Activated T-cell treated with anti-CD3 and anti-CD28 coated beads for 4 hours (primary cell): ENCODE results near the gene CBX5.
A peak's percentile ranks its signal among the peaks of the same experiment; 100 is the strongest.
"Not testable (repeated sequence)": the region's sequence is repeated elsewhere in the genome, so short reads cannot be mapped to it uniquely, and the experiment has no call there.

Source experiments
- DNase-seq: peaks from one replicate; pipeline ENCODE4 v3.0.0-alpha.2; 2020

The CBX5 gene

GRCh38 chr12:54279632-54280467 is at the start of gene CBX5:
Gene CBX5 (minus strand): TSS chr12:54280122. CDS start chr12:54257650, 22,472 bp downstream.
- DNase-seq = peak; percentile 99

GRCh38 chr12:54328595-54329337 is 48.8 kb upstream of the CBX5 start:
- DNase-seq = no peak

- DNase-seq = not testable (repeated sequence)
Observed at GRCh38 chr12:54325442-54326109, 45.7 kb upstream of the CBX5 start.

- DNase-seq = peak; percentile 93
Observed at GRCh38 chr12:54324617-54325441, 44.9 kb upstream of the CBX5 start, which contains the start of gene COPZ1. Gene COPZ1 (plus strand): TSS chr12:54325131. CDS start chr12:54325164, 33 bp downstream.

GRCh38 chr12:54321363-54321762 is 41.4 kb upstream of the CBX5 start:
- no peak for DNase-seq

GRCh38 chr12:54312309-54312708 is 32.4 kb upstream of the CBX5 start:
- not testable (repeated sequence) for DNase-seq

DNA sequence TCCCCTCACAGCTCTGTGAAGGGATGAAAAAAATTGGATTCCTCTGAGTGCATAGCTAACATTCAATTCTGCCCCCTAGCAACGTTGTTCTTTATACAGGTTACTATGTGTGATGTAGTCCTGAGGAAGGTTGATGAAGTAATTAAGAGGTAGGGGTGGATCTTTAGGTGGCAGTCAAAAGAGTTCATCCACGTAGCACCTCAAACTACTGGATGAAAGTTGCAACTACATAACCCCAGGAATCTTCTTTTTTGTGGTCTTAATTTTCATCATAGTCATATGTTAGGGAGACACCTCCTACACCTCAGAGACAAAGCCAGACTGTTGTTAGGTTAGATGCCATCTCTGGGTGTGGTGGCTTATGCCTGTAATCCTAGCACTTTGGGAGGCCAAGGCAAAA is 31.1 kb upstream of the CBX5 start:
- no peak for DNase-seq

- DNase-seq = no peak
Observed at GRCh38 chr12:54306925-54307741, 27.2 kb upstream of the CBX5 start.

GRCh38 chr12:54304187-54304810 is 24.4 kb upstream of the CBX5 start:
- DNase-seq = no peak

GRCh38 chr12:54303640-54304039 is 23.7 kb upstream of the CBX5 start:
- DNase-seq = no peak

GRCh38 chr12:54301428-54302048 is 21.6 kb upstream of the CBX5 start:
- DNase-seq = no peak

DNA sequence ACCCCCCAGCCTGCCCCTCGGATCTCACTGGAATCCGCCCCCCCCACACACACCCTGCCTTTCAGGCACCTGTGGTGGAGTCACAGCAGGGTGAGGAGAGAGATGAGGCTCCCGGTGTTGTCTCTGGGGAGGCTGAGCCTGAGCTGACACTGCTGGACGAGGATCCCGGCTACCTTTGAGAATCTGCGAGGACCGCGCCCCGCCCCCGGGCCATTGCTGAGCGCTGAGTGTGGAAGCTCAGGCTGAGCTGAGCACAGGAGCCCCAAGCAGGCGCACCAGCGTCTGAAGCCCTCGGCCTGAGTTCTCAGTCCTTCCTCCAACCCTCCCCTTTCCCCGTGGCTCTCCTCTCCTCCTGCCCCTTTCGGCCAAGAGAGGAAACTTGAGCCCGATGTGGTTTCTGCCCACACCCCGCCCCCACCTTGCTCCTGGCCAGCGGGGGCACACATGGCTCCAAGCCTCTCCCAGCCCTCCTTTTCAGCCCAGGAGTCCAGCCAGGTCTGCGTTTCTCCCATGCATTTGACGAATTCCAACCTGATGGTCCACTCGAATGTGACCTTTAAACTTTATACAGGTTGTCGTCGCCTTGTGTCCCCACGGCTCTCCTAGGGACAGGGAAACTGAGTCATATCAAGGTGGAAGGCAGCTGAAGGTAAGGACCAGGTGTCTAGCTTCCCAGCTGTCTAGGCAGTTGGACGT is 21.0 kb upstream of the CBX5 start, which contains the start of gene NFE2:
Gene NFE2, minus strand, starts transcription at position 284 of the 696 bp plus-strand sequence. CDS start 5,767 bp downstream, outside the sequence.
- DNase-seq = peak; percentile 16

DNA sequence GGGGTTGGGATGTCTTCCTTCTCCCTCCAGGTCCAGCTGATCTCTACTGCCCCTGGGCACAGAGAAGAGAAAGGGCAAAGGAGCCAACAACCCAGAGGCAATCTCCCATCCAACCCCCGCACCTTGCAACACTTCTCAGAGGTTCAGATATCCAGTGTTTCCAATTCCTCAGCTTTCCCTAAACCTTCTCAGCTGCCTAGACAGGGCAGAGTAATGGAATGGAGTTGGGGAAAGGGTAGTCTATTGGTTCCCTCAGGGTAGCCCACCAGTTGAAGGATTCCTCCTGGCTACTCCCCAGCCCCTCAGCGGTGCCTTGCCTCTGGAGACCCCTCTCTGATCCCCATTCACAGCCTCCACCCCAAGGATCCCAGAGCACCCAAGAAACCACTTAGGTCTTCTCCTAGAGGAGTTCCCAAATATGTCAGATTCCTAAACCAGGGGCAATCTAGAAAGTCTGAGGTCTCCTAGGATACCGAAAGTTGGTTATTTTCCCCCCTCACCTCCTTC is 20.4 kb upstream of the CBX5 start:
- no peak for DNase-seq

- DNase-seq = no peak
Observed at GRCh38 chr12:54299515-54300224, 19.7 kb upstream of the CBX5 start.

DNA sequence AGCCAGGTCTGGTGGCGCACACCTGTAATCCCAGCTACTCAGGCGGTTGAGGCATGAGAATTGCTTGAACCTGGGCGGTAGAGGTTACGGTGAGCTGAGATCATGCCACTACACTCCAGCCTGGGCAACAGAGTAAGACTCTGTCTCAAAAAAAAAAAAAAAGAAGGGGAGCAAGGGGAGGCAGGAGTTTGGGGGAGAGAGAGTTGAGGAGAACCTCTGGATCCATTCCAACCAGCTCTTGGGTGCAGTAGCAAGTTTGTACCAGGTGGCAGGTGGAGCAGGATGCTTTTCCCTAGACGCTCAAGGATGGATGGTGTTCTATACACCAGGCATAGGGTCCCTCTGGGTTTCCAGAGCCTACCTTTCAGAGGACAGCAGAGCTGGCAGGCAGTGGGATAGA is 19.0 kb upstream of the CBX5 start:
- no peak for DNase-seq

GRCh38 chr12:54296393-54297099 is 16.6 kb upstream of the CBX5 start:
- no peak for DNase-seq

- no peak for DNase-seq
Observed at GRCh38 chr12:54294953-54295566, 15.1 kb upstream of the CBX5 start.
